GM03348 (cell line): ENCODE results near the gene FMN1.

ENCODE experiments used
- DNase-seq: peaks from one replicate; pipeline ENCODE4 v3.0.0; 2012; ENCODE audit warnings: low spot score

The FMN1 gene

GRCh38 chr15:33194704-33195670 is at the start of gene FMN1:
TSS of gene FMN1 (minus strand) at chr15:33194714. CDS start at chr15:33154914, 39,800 bp downstream.
- DNase-seq, result peak; percentile 98

DNA sequence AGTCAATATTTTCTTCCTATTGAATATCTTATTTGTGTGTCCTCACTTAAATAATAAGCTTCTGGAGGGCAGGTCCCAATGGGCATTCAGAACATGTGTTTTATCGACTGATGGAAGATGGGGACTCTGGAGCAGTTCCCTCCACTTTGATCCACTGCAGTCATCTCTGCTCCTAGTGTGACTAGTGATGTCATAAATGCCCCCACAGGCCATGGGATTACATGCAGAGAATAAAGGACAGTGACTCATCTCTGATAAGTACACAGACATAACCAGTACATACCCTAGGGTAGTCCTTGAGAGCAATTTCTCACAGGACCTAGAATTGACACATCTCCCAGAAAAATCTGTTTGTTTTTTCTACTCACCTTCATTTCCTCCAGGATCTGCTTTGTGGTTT is 49.4 kb upstream of the FMN1 start:
- no peak for DNase-seq

- DNase-seq, result no peak
Measured at GRCh38 chr15:33243393-33243792, 48.9 kb upstream of the FMN1 start.

DNA sequence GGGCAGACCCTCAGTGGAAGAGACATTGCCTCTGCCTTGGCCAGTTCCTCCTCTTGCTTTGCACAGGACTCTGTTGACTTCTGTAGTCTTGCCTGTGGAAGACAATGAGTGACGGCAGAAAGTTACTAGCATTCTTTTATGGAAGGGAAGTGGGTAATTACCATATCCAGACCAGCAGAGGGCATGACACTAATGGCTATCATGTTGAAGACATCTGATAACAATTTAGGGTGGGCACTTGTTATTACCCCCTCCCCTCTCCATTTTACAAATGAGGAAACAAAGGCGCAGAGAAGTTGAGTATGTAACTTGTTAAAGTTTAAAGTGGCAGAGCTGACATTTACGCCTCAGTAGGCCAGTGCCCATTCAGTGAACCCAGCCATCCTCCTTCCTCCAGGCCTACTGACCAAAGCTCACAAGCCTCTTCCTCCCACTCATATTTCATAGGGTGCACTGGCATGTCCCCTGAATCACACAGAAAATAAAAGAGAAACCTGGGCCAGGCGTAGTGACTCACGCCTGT is 48.2 kb upstream of the FMN1 start:
- DNase-seq, result peak; percentile 43

DNA sequence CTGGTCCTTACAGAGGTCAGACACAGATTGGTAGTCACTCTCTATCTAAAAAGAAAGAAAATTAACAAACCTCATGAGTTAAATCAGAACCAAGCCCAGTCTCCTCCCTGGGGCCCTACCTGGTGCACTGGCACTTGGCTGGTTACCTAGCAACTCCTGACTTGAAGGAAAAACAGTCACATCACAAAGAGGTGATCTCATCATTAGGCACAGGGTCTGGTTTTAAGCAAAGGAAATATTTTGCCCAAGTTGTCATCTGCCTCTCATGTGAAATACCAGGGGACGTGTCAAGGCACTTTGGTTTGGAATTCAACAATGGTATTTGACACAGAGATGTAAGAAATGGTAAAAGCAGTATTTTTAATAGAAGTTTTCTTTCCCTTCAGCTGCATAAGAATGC is 47.7 kb upstream of the FMN1 start:
- DNase-seq, result no peak

- no peak for DNase-seq
Measured at GRCh38 chr15:33236841-33237509, 42.5 kb upstream of the FMN1 start.

GRCh38 chr15:33234020-33234461 is 39.5 kb upstream of the FMN1 start:
- peak; percentile 51 for DNase-seq

GRCh38 chr15:33226559-33227181 is 32.2 kb upstream of the FMN1 start:
- no peak for DNase-seq

DNA sequence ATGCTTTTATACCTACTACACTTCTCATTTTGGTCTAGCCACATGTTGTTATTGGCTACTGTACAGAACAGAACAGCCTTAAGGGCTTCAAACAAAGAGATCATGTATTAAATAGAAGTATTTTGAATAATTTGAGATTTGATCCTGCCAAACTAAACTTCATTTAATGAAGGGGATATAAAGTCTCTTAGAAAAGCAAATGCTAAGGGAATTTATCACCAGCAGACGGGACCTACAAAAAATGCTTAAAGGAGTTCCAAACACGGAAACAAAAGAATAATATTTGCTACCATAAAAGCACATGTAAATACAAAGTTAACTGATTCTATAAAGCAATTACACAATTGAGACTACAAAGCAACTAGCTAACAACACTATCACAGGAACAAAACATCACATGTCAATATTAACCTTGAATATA is 23.6 kb upstream of the FMN1 start:
- no peak for DNase-seq

- DNase-seq, result peak; percentile 48
Measured at GRCh38 chr15:33215941-33216872, 21.7 kb upstream of the FMN1 start.

DNA sequence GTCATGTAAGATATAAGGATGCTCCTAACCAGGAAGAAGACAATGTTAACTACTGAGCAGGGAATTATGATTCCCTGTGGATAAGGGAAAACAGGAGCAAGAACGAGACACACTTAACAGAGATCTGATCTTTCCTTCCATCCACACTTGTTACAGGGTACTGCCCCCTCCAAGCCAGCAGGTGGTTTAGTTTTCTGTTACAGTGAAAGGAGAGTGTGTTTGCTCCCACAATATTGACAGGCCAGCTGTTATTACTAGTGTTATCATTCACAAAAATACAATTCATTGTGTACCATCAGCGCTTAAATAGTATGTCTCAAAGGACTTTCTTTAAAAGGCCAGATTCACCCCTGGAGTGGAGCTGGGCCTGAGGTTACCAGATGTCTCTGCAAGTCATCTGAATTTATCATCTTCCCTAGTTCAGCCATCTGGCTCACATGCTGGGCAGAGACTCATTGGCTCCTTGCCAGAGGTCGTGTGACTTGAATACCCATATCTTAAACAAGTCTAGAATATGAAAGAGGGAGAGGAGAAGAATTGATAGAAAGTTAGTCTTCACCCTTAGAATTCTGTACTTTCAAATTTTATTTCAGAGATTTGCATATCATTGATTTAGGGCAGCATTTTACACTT is 16.8 kb upstream of the FMN1 start:
- no peak for DNase-seq

DNA sequence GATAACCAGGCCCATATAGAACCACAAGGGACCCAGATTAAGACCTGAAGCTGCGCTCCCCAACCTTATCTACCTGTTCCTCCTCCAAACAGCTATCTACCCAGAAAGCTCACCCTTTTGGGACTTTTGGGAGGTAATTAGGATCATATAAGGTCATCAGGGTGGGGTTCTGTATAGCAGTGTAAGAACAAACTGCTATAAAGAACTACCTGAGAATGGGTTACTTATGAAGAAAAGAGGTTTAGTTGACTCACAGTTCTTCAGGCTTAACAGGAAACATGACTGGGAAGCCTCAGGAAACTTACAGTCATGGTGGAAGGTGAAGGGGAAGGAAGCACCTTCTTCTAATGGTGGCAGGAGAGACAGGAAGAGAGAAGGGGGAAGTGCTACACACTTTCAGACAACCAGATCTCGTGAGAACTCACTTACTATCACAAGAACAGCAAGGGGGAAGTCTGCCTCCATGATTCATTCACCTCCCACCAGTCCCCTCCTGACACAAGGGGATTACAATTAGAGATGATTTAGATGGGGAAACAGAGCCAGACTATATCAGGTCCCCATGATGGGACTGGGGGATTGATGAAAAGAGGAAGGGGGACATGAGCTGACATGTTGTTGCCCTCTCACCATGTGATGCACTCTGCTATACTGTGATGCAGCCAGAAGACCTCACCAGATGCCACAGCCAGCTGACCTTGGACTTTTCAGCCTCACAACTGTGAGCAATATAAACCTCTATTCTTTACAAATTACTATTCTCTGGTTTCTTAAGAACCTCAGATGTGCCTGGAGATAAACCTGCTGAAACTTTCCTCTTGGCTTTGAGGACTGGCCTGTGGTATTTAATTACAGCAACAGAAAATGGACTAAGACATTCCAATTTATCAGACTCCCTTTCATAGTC is 15.3 kb upstream of the FMN1 start:
- no peak for DNase-seq

GRCh38 chr15:33207646-33208045 is 13.1 kb upstream of the FMN1 start:
- DNase-seq, result no peak

GRCh38 chr15:33206366-33206765 is 11.9 kb upstream of the FMN1 start:
- DNase-seq, result no peak

DNA sequence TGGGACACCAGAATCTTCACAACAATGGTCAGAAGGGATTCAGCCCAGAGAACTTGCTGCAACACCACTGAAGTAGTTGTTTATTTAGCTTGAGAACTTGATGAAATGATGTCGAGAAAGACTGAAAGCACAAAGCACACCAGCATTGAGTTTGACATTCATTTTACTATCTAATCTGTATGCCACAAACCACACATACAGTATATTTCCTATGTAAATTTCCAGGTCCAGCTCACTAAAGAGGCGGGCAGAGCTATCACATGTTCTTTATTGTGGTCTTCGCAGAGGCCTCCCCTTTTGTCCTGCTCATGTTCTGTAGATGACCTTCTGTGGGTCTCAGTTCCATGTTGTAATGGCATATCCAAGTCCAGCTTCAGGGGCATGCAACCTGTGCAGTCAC is 10.4 kb upstream of the FMN1 start:
- no peak for DNase-seq

DNA sequence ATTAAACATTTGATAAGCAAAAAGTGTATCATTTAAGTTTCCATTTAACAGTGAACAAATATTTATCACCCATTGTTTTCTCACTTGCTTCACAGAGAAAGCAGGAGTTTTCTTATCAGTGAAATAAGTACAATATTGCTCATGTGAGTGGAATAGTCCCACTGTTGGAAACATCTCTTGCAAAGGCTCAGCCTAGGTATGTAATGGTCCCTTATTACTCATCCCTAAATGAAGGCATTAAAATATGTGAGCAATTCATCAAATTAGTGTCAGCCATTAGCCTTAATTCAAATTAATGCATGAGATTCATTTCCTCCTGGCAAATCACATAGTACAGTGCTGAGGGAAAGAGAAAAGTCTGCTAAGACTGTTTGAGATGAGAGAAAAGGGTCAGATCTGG is 9.6 kb upstream of the FMN1 start:
- no peak for DNase-seq

GRCh38 chr15:33201491-33202231 is 7.1 kb upstream of the FMN1 start:
- DNase-seq, result peak; percentile 17

GRCh38 chr15:33200903-33201302 is 6.4 kb upstream of the FMN1 start:
- no peak for DNase-seq

- DNase-seq, result no peak
Measured at GRCh38 chr15:33200444-33200843, 5.9 kb upstream of the FMN1 start.
